Measurements from ENCODE around the gene RPL22. TPM values are rescaled to one million over a fixed set of nuclear protein-coding genes. Genes with fewer than 3 reads are reported as not detected.

Gene RPL22
- total and polyA plus RNA-seq, 2 of the 4 experiments (the other 2 are of a cell fraction): 26.2 to 131 TPM

- H2AFZ ChIP-seq (replicated peaks; ENCODE audit: low read length, poor library complexity): peak overlapping the region; percentile 95
- H3K9ac ChIP-seq (ENCODE audit: low read depth, low read length): peak overlapping the region; percentile 26
- dilution Hi-C loops (cut with HindIII; ENCODE audit: low sequenced_read_pairs, unreplicated experiment) (no loop called here), intact Hi-C loops (cut with micrococcal nuclease) (no loop called here), in situ Hi-C loops (cut with MboI; ENCODE audit: low sequenced_read_pairs) (no loop called here)
- H3K14ac ChIP-seq (replicated peaks; ENCODE audit: low read depth, low read length): peak overlapping the region; percentile 74
- peak overlapping the region; percentile 49 for H3K23ac ChIP-seq (ENCODE audit: low read depth, low read length)
- H3K9me3 ChIP-seq (ENCODE audit: control insufficient read depth, insufficient read depth, low read length): no peaks in the 10 kb centered on the region
- H4K20me1 ChIP-seq (ENCODE audit: insufficient read depth, low read length): peaks cover 21% of the 10 kb centered on the region; the same call in 1 of the 2 replicates
- peak overlapping the region; percentile 45; the same call in 2 of the 3 replicates for H2BK15ac ChIP-seq (ENCODE audit: low read depth, low read length)
- H2AK9ac ChIP-seq (replicated peaks; ENCODE audit: low read depth, low read length, poor library complexity): peak overlapping the region; percentile 21
- H3K4me2 ChIP-seq (ENCODE audit: low read depth, low read length): peak overlapping the region; percentile 42
- H3K36me3 ChIP-seq (ENCODE audit: control insufficient read depth, insufficient read depth, low read length): peaks cover 6% of the 10 kb centered on the region
- H2BK120ac ChIP-seq (ENCODE audit: low read depth, low read length): peak overlapping the region; percentile 73
- peak overlapping the region; percentile 53 for H3K27ac ChIP-seq (ENCODE audit: insufficient read depth, low read length)
- ATAC-seq (ENCODE audit: low read depth): no peak
- H3K4me1 ChIP-seq (ENCODE audit: control insufficient read depth, insufficient read depth, low read length): peaks cover 4% of the 10 kb centered on the region; the same call in 1 of the 2 replicates
- TF ChIP-seq ELK1 (IDR thresholded peaks at IDR 0.05; ENCODE audit: borderline replicate concordance, low read depth, low read length) (no peak), RCOR1 (IDR thresholded peaks at IDR 0.05; ENCODE audit: insufficient replicate concordance, low read length) (no peak), MAZ (IDR thresholded peaks at IDR 0.05; ENCODE audit: borderline replicate concordance, low read depth, low read length) (no peak), CTCF (conservative IDR thresholded peaks at IDR 0.05; ENCODE audit: low read depth, low read length) (no peak), FOS (IDR thresholded peaks at IDR 0.05; ENCODE audit: low read depth, low read length) (no peak), SMC3 (IDR thresholded peaks at IDR 0.05; ENCODE audit: low read depth, low read length) (no peak), CHD1 (IDR thresholded peaks at IDR 0.05; ENCODE audit: low read depth, low read length) (no peak), MXI1 (IDR thresholded peaks at IDR 0.05; ENCODE audit: borderline replicate concordance, low read depth, low read length) (no peak), CEBPB (IDR thresholded peaks at IDR 0.05; ENCODE audit: low read depth, low read length) (no peak), BHLHE40 (IDR thresholded peaks at IDR 0.05; ENCODE audit: low read depth, low read length) (no peak), POLR2A (IDR thresholded peaks at IDR 0.05; ENCODE audit: low read depth, low read length) (no peak), NFE2L2 (IDR thresholded peaks at IDR 0.05; ENCODE audit: low read depth, low read length) (no peak), RFX5 (IDR thresholded peaks at IDR 0.05; ENCODE audit: low read depth, low read length) (no peak), RAD21 (IDR thresholded peaks at IDR 0.05; ENCODE audit: low read length) (no peak), MAFK (IDR thresholded peaks at IDR 0.05; ENCODE audit: low read depth, low read length) (no peak)
- TF ChIP-seq, protein P1, sequence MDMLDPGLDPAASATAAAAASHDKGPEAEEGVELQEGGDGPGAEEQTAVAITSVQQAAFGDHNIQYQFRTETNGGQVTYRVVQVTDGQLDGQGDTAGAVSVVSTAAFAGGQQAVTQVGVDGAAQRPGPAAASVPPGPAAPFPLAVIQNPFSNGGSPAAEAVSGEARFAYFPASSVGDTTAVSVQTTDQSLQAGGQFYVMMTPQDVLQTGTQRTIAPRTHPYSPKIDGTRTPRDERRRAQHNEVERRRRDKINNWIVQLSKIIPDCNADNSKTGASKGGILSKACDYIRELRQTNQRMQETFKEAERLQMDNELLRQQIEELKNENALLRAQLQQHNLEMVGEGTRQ (IDR thresholded peaks at IDR 0.05; ENCODE audit: low read depth, low read length): no peak
- peak overlapping the region; percentile 91 for H3K56ac ChIP-seq (ENCODE audit: extremely low read depth, insufficient read depth, low read length)
- H2BK20ac ChIP-seq (ENCODE audit: low read depth, low read length): peak overlapping the region; percentile 35
- ChIA-PET CTCF (no interaction called here), POLR2A (ENCODE audit: unreplicated experiment) (no interaction called here)
- H3K9me1 ChIP-seq (ENCODE audit: insufficient read depth, low read length): peaks cover 15% of the 10 kb centered on the region
- no peak overlapping the region; the same call in 1 of the 2 replicates for H3K18ac ChIP-seq (ENCODE audit: low read depth, low read length)
- H4K91ac ChIP-seq (ENCODE audit: insufficient read depth, low read depth, low read length): peak overlapping the region; percentile 93
- peak overlapping the region; percentile 82 for H4K5ac ChIP-seq (ENCODE audit: low read depth, low read length)
- H3K4me3 ChIP-seq (ENCODE audit: insufficient read depth, low read depth, low read length): peak overlapping the region; percentile 70
- peak overlapping the region; percentile 75 for H2BK5ac ChIP-seq (ENCODE audit: low read depth, low read length, poor library complexity, severe bottlenecking)
- DNase-seq: no peak
- no TSS peak for BruUV-seq (replicated peaks)
- H2AK5ac ChIP-seq (ENCODE audit: low read depth, low read length): peak overlapping the region; percentile 98; the same call in 1 of the 2 replicates
- H4K8ac ChIP-seq (ENCODE audit: low read depth in 2 of 2, low read length in 2 of 2): peak overlapping the region; percentile 99
- 60% methylated on average over 10 of the region's 10 CpGs; no CpG with 5 or more reads in 1 of the 2 experiments for WGBS, 2 experiments (ENCODE audit: extremely low coverage in 2 of 2, insufficient read length in 1 of 2)
- H3K79me1 ChIP-seq (ENCODE audit: low read depth in 1 of 2, low read length in 2 of 2): peaks cover 11 to 35% of the 10 kb centered on the region in 2 experiments
- H3K4ac ChIP-seq (ENCODE audit: low read depth, low read length): peak overlapping the region; percentile 92
- H3K27me3 ChIP-seq (ENCODE audit: control insufficient read depth, insufficient read depth, low read length): no peaks in the 10 kb centered on the region
Observed at GRCh38 chr1:6200188-6200809, 904 bp upstream of the RPL22 start.

All from IMR-90 (cell line).